Measurements from ENCODE around the gene ANKRD9.
A peak's percentile ranks its signal among the peaks of the same experiment; 100 is the strongest.
"Not testable (repeated sequence)": the region's sequence is repeated elsewhere in the genome, so short reads cannot be mapped to it uniquely, and the experiment has no call there.

The ANKRD9 gene

GRCh38 chr14:102509746-102510615, at the start of gene ANKRD9:
Gene ANKRD9, minus strand, starts transcription at chr14:102509776. Its CDS starts 1,887 bp downstream, at chr14:102507889.
- peak; percentile 78 to 88 for DNase-seq

GRCh38 chr14:102558556-102558955, 49.0 kb upstream of the ANKRD9 start:
- no peak for DNase-seq

- no peak for DNase-seq
Observed at GRCh38 chr14:102557434-102558226, 48.1 kb upstream of the ANKRD9 start.

GRCh38 chr14:102556098-102556677, 46.6 kb upstream of the ANKRD9 start:
- no peak for DNase-seq

GRCh38 chr14:102554821-102555819, 45.5 kb upstream of the ANKRD9 start:
- no peak for DNase-seq

GRCh38 chr14:102551995-102552705, 42.6 kb upstream of the ANKRD9 start:
- no peak for DNase-seq

GRCh38 chr14:102550927-102551401, 41.4 kb upstream of the ANKRD9 start:
- DNase-seq = not testable (repeated sequence)

GRCh38 chr14:102548616-102549240, 39.2 kb upstream of the ANKRD9 start:
- no peak for DNase-seq

- DNase-seq = no peak
Observed at GRCh38 chr14:102545461-102546265, 36.1 kb upstream of the ANKRD9 start.

GRCh38 chr14:102544747-102545460, 35.3 kb upstream of the ANKRD9 start:
- no peak for DNase-seq

GRCh38 chr14:102544046-102544746, 34.6 kb upstream of the ANKRD9 start:
- DNase-seq = no peak

- no peak for DNase-seq
Observed at GRCh38 chr14:102541771-102542170, 32.2 kb upstream of the ANKRD9 start.

GRCh38 chr14:102541029-102541491, 31.5 kb upstream of the ANKRD9 start:
- not testable (repeated sequence) for DNase-seq

GRCh38 chr14:102540315-102541028, 30.9 kb upstream of the ANKRD9 start:
- DNase-seq = peak; percentile 71 to 85

GRCh38 chr14:102539544-102540314, 30.2 kb upstream of the ANKRD9 start:
- peak; percentile 82 to 87 for DNase-seq

- no peak for DNase-seq
Observed at GRCh38 chr14:102538602-102539543, 29.3 kb upstream of the ANKRD9 start.
